Measurements from ENCODE around the gene SLC2A11.

DNA sequence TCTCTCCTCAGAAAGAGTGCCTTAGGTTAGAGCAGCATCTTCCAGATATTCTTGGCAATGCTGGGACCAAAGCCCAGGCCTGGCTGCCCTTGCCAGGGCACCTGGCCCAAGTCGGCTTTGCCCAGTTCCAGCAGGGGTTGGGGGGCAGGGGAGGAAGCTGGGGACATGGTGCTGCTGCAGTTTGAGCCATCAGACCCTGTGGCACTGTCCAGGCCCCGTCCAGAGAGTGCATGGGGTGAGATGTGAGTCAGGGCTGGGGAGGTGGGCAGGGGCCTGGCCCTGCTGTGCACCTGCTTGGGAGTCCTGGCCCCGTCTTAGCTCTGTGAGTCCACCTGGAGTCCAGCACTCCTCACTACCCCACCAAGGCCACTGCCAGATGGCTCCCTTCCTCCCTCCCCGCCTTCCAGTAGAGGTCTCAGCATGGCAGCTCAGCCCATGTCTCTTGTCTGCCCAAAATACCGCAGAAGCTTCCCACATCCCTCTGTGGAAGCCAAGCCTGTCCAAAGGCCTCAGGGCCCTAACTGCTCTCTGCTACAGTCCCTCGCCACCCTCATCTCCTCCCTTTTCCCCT lies 35.5 kb upstream of the SLC2A11 start:
- TF ChIP-seq EP300 (IDR thresholded peaks at IDR 0.05) (no peak), POLR2A (IDR thresholded peaks at IDR 0.05) (no peak), POLR2AphosphoS5 (IDR thresholded peaks at IDR 0.05) (no peak)
- TF ChIP-seq, protein P1, sequence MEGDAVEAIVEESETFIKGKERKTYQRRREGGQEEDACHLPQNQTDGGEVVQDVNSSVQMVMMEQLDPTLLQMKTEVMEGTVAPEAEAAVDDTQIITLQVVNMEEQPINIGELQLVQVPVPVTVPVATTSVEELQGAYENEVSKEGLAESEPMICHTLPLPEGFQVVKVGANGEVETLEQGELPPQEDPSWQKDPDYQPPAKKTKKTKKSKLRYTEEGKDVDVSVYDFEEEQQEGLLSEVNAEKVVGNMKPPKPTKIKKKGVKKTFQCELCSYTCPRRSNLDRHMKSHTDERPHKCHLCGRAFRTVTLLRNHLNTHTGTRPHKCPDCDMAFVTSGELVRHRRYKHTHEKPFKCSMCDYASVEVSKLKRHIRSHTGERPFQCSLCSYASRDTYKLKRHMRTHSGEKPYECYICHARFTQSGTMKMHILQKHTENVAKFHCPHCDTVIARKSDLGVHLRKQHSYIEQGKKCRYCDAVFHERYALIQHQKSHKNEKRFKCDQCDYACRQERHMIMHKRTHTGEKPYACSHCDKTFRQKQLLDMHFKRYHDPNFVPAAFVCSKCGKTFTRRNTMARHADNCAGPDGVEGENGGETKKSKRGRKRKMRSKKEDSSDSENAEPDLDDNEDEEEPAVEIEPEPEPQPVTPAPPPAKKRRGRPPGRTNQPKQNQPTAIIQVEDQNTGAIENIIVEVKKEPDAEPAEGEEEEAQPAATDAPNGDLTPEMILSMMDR (IDR thresholded peaks at IDR 0.05), result no peak

Data from stomach (tissue), 4 donors.